H1 (cell line): ENCODE measurements around the gene RBM19. TPM values are rescaled to one million over a fixed set of nuclear protein-coding genes. Genes with fewer than 3 reads are reported as not detected.

Experiments
- CTCF ChIA-PET: fragments of 300-600 bp; sonication (Branson Sonifier 250); formaldehyde crosslinking; loops from one replicate; lab custom pipeline; 2021; ENCODE audit not compliant: partially characterized antibody; lab: Charles Lee
- POLR2A ChIA-PET: fragments of 300-600 bp; sonication (Branson Sonifier 250); formaldehyde crosslinking; loops from one replicate; lab custom pipeline; 2021; ENCODE audit warnings: inconsistent platforms; ENCODE audit not compliant: partially characterized antibody; lab: Charles Lee
- DNase-seq, 2 experiments: peaks; one replicate each; pipeline versions ENCODE4 v3.0.0 to v3.0.0-alpha.2; 2010 to 2022; ENCODE audit warnings: low spot score in 2 of 2, low read depth in 1 of 2, mixed read lengths in 1 of 2
- FAIRE-seq: peaks from 2 replicates; lab custom pipeline; 2011; peaks lifted over from hg19 to GRCh38; lab: Jason Lieb, UNC
- H2AFZ ChIP-seq: 2 replicates; pipeline ENCODE4 v1.8.1; 2012; ENCODE audit warnings: low read length, inconsistent platforms
- H2AK5ac ChIP-seq: 2 replicates; pipeline ENCODE4 v1.6.1; 2013; ENCODE audit warnings: low read depth, low read length
- H2BK120ac ChIP-seq: replicated peaks from 2 replicates; pipeline ENCODE3; 2013; ENCODE audit warnings: low read depth, low read length, inconsistent platforms
- H2BK12ac ChIP-seq: 2 replicates; pipeline ENCODE4 v1.6.1; 2013; ENCODE audit warnings: low read depth, low read length
- H2BK15ac ChIP-seq: 2 replicates; pipeline ENCODE4 v1.6.1; 2013; ENCODE audit warnings: low read length
- H2BK20ac ChIP-seq: 2 replicates; pipeline ENCODE4 v1.6.1; 2013; ENCODE audit warnings: low read length
- H2BK5ac ChIP-seq: 2 replicates; pipeline ENCODE4 v1.6.1; 2013; ENCODE audit warnings: low read depth, low read length
- H3K14ac ChIP-seq: 2 replicates; pipeline ENCODE4 v1.6.1; 2013; ENCODE audit warnings: inconsistent platforms; ENCODE audit not compliant: insufficient read length
- H3K18ac ChIP-seq: 2 replicates; pipeline ENCODE4 v1.6.1; 2013; ENCODE audit warnings: low read length; ENCODE audit errors: extremely low read depth
- H3K23ac ChIP-seq: 2 replicates; pipeline ENCODE4 v1.6.1; 2013; ENCODE audit warnings: inconsistent platforms; ENCODE audit not compliant: insufficient read length
- H3K23me2 ChIP-seq: 2 replicates; pipeline ENCODE4 v1.6.1; 2013; ENCODE audit warnings: low read depth, low read length
- H3K27ac ChIP-seq: 2 replicates; pipeline ENCODE4 v1.6.1; 2011; ENCODE audit warnings: low read depth, low read length, inconsistent platforms
- H3K27me3 ChIP-seq, 4 experiments: replicated peaks in 1 of 4; 1 replicate in 1 of 4; 2 replicates in 3 of 4; pipeline versions ENCODE4 v1.6.1 to v1.8.1; 2011 to 2013; ENCODE audit warnings: low read length in 3 of 4, mild to moderate bottlenecking in 3 of 4, inconsistent platforms in 2 of 4, mixed read lengths in 2 of 4, moderate library complexity in 1 of 4; ENCODE audit not compliant: control insufficient read depth in 3 of 4, insufficient read depth in 3 of 4; ENCODE audit errors: extremely low read depth in 1 of 4
- H3K36me3 ChIP-seq, 4 experiments: 2 replicates each; pipeline versions ENCODE4 v1.6.1 to v1.8.1; 2011 to 2013; ENCODE audit warnings: mild to moderate bottlenecking in 4 of 4, low read length in 3 of 4, moderate library complexity in 2 of 4, control low read depth in 1 of 4, inconsistent platforms in 1 of 4; ENCODE audit not compliant: insufficient read depth in 4 of 4, control insufficient read depth in 2 of 4
- H3K4ac ChIP-seq: replicated peaks from 2 replicates; pipeline ENCODE3; 2013; ENCODE audit warnings: low read length, low read depth, mixed read lengths, inconsistent platforms; ENCODE audit not compliant: insufficient read length
- H3K4me1 ChIP-seq, 4 experiments: replicated peaks in 1 of 4; 1 replicate in 1 of 4; 2 replicates in 3 of 4; pipeline versions ENCODE4 v1.6.1 to v1.8.1; 2011 to 2013; ENCODE audit warnings: low read length in 3 of 4, inconsistent platforms in 2 of 4, mixed read lengths in 1 of 4; ENCODE audit not compliant: insufficient read depth in 4 of 4, control insufficient read depth in 3 of 4
- H3K4me2 ChIP-seq, 2 experiments: 2 replicates each; pipeline versions ENCODE4 v1.6.1 to v1.8.1; 2011 to 2013; ENCODE audit warnings: low read depth in 2 of 2, low read length in 2 of 2, control low read depth in 1 of 2, inconsistent platforms in 1 of 2, mild to moderate bottlenecking in 1 of 2; ENCODE audit not compliant: insufficient read depth in 1 of 2
- H3K4me3 ChIP-seq, 4 experiments: fragments of 200-600, 300-600 bp in 1 of 4; sonication (generic), shearing (Covaris generic), sonication (Bioruptor Twin) in 1 of 4; 2 replicates each; pipeline versions ENCODE4 v1.5.1 to v1.8.1; 2011 to 2016; ENCODE audit warnings: low read length in 4 of 4, low read depth in 3 of 4, control low read depth in 2 of 4, inconsistent platforms in 2 of 4, mild to moderate bottlenecking in 2 of 4, mixed read lengths in 1 of 4, moderate library complexity in 1 of 4; ENCODE audit not compliant: insufficient read depth in 2 of 4; ENCODE audit errors: extremely low read depth in 1 of 4
- H3K56ac ChIP-seq: replicated peaks from 2 replicates; pipeline ENCODE3; 2013; ENCODE audit warnings: low read depth, mild to moderate bottlenecking, mixed read lengths, low read length, inconsistent platforms; ENCODE audit not compliant: insufficient read length
- H3K79me1 ChIP-seq: 2 replicates; pipeline ENCODE4 v1.6.1; 2013; ENCODE audit warnings: low read depth, low read length, control low read depth
- H3K79me2 ChIP-seq, 2 experiments: 2 replicates each; pipeline versions ENCODE4 v1.6.1 to v1.8.1; 2012 to 2013; ENCODE audit warnings: low read length in 2 of 2, mild to moderate bottlenecking in 2 of 2, inconsistent platforms in 1 of 2; ENCODE audit not compliant: insufficient read depth in 2 of 2, control insufficient read depth in 1 of 2
- H3K9ac ChIP-seq, 4 experiments: replicated peaks in 1 of 4; 1 replicate in 1 of 4; 2 replicates in 3 of 4; pipeline versions ENCODE4 v1.6.1 to v1.8.1; 2011 to 2013; ENCODE audit warnings: low read depth in 3 of 4, low read length in 3 of 4, control low read depth in 2 of 4, mild to moderate bottlenecking in 2 of 4, moderate library complexity in 2 of 4, inconsistent platforms in 1 of 4; ENCODE audit errors: extremely low read depth in 1 of 4
- H3K9me3 ChIP-seq, 2 experiments: 2 replicates each; pipeline versions ENCODE4 v1.6.1 to v1.8.1; 2012 to 2013; ENCODE audit warnings: mild to moderate bottlenecking in 2 of 2, moderate library complexity in 2 of 2, control low read depth in 1 of 2, inconsistent platforms in 1 of 2, low read depth in 1 of 2, low read length in 1 of 2, mixed read lengths in 1 of 2; ENCODE audit not compliant: insufficient read depth in 2 of 2
- H4K20me1 ChIP-seq, 2 experiments: replicated peaks in 1 of 2; 2 replicates each; pipeline versions ENCODE3 to v1.8.1; 2011 to 2013; ENCODE audit warnings: inconsistent platforms in 2 of 2, low read length in 2 of 2, mild to moderate bottlenecking in 1 of 2; ENCODE audit not compliant: insufficient read depth in 2 of 2, control insufficient read depth in 1 of 2
- H4K5ac ChIP-seq: 2 replicates; pipeline ENCODE4 v1.6.1; 2013; ENCODE audit warnings: low read length, low read depth, mixed read lengths, inconsistent platforms; ENCODE audit not compliant: insufficient read length
- H4K8ac ChIP-seq: 2 replicates; pipeline ENCODE4 v1.8.0; 2013; ENCODE audit warnings: mild to moderate bottlenecking, moderate library complexity, low read length, inconsistent platforms; ENCODE audit not compliant: insufficient read depth; ENCODE audit errors: extremely low read depth
- H4K91ac ChIP-seq: replicated peaks from 2 replicates; pipeline ENCODE3; 2013; ENCODE audit warnings: low read length, mixed read lengths, inconsistent platforms; ENCODE audit not compliant: insufficient read length
- CEBPB ChIP-seq: IDR thresholded peaks from 2 replicates; pipeline ENCODE4 v1.6.1; 2012; ENCODE audit warnings: low read depth, low read length
- CTBP2 ChIP-seq: IDR thresholded peaks from 2 replicates; pipeline ENCODE4 v1.7.0; 2011; ENCODE audit warnings: borderline replicate concordance, mild to moderate bottlenecking, moderate library complexity, mixed read lengths, low read length; ENCODE audit not compliant: insufficient read depth, insufficient read length
- EZH2 ChIP-seq: fragments of 200-600 bp; sonication (generic); IDR thresholded peaks from 2 replicates; pipeline ENCODE4 v1.7.1; 2012; ENCODE audit warnings: low read depth, mild to moderate bottlenecking, moderate library complexity, low read length, inconsistent platforms; ENCODE audit not compliant: severe bottlenecking
- HDAC6 ChIP-seq: IDR thresholded peaks from one replicate; pipeline ENCODE4 v1.7.1; 2012; ENCODE audit warnings: low read depth, mild to moderate bottlenecking, inconsistent platforms, low read length, moderate library complexity
- KDM5A ChIP-seq: fragments of 200-600 bp; IDR thresholded peaks from 2 replicates; pipeline ENCODE4 v1.7.1; 2012; ENCODE audit warnings: mild to moderate bottlenecking, low read length, inconsistent platforms, mixed read lengths
- MAFK ChIP-seq: IDR thresholded peaks from 2 replicates; pipeline ENCODE4 v1.6.1; 2012; ENCODE audit warnings: low read depth, mild to moderate bottlenecking, improper control_type of control experiment, low read length
- NRF1 ChIP-seq: IDR thresholded peaks from 2 replicates; pipeline ENCODE4 v1.6.1; 2011; ENCODE audit warnings: mild to moderate bottlenecking, low read depth, low read length, improper control_type of control experiment
- PHF8 ChIP-seq: fragments of 200-600 bp; sonication (generic); conservative IDR thresholded peaks from 2 replicates; pipeline ENCODE4 v1.7.1; 2012; ENCODE audit warnings: low read depth, mild to moderate bottlenecking, inconsistent platforms, low read length, moderate library complexity
- POLR2A ChIP-seq, 2 experiments: IDR thresholded peaks; 1 replicate in 1 of 2; 2 replicates in 1 of 2; pipeline ENCODE4 v1.6.1; 2011; ENCODE audit warnings: low read depth in 2 of 2, low read length in 2 of 2, mild to moderate bottlenecking in 2 of 2; ENCODE audit errors: control extremely low read depth in 1 of 2
- POU5F1 ChIP-seq: IDR thresholded peaks from 2 replicates; pipeline ENCODE4 v1.6.1; 2011; ENCODE audit warnings: low read depth, mild to moderate bottlenecking, low read length, moderate library complexity
- RXRA ChIP-seq: IDR thresholded peaks from 2 replicates; pipeline ENCODE4 v1.6.1; 2011; ENCODE audit warnings: low read depth, mild to moderate bottlenecking, low read length, moderate library complexity; ENCODE audit not compliant: insufficient read depth
- SP2 ChIP-seq: IDR thresholded peaks from 2 replicates; pipeline ENCODE4 v1.6.1; 2012; ENCODE audit warnings: mild to moderate bottlenecking, low read length, inconsistent platforms
- TCF12 ChIP-seq: IDR thresholded peaks from 2 replicates; pipeline ENCODE4 v1.6.1; 2011; ENCODE audit warnings: low read depth, mild to moderate bottlenecking, low read length
- WGBS, 2 experiments: shearing (Covaris generic) in 1 of 2; methylation state at CpG; one replicate each; pipeline versions ENCODE4 v1.1.6 to v1.1.7; 2013 to 2015; ENCODE audit warnings: low lambda C conversion rate in 2 of 2, mixed read lengths in 2 of 2, inconsistent platforms in 1 of 2, low coverage in 1 of 2, missing lambda C conversion rate in 1 of 2; ENCODE audit not compliant: insufficient replicate concordance in 2 of 2, insufficient coverage in 1 of 2, insufficient read length in 1 of 2; ENCODE audit errors: extremely low coverage in 1 of 2, missing lambda C conversion rate in 1 of 2; 5-methylcytosine and 5-hydroxymethylcytosine counted together
- polyA plus RNA-seq, 7 experiments: library from polyadenylated mRNA; depleted of rRNA in 3 of 7; stranded (reverse) in 5 of 7; unstranded in 2 of 7; fragments of >200 nt in 5 of 7; fragments of 200-250 nt in 2 of 7; gene quantifications; 1 replicate in 5 of 7; 2 replicates in 1 of 7; 4 replicates in 1 of 7; pipeline versions ENCODE4 v1.2.1 to v1.2.3, GENCODE V29; 2011 to 2013; ENCODE audit warnings: missing spikeins in 2 of 7, mixed read lengths in 2 of 7
- total RNA-seq: library from RNA; stranded (reverse); fragmentation: NEBNext Ultra II Directional; extraction: Animal tissue kit (Norgen Biotek cat#: 25700); gene quantifications from 2 replicates; pipeline ENCODE4 v1.2.1, GENCODE V29; 2021

Gene RBM19
- total and polyA plus RNA-seq, 2 of the 8 experiments (the other 6 are each of a cell fraction or from before 2014, with no cell fraction given) = 23.4 to 61.9 TPM

DNA sequence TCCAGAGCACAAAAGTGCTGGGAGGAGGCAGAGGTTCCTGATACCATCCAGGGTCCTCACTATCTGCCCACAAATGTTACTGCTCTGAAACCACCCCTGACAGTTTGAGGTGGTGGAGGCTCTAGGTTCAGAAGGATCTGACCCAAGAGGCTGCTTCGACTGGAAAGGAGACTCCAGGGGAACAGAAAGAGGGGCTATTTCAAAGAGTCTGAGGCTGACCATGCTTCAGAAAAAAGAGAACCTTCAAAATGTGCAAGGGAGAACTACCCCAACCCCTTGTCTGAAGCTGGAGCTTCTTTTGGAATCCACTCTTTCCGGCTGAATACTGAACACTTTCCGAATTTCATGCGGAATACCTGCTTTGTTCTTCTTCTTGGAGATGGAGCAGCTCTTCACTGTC lies 41.8 kb downstream of the RBM19 start:
- FAIRE-seq = no peak

More for the DNA sequence above, 41.8 kb downstream of the RBM19 start:
- 73% methylated on average over 4 of the region's 4 CpGs; no CpG with 5 or more reads in 1 of the 2 experiments for WGBS, 2 experiments
- Histone ChIP-seq H2AFZ (no peak overlapping the region), H3K79me2 (no peaks in the 10 kb centered on the region), H4K20me1 (no peaks in the 10 kb centered on the region), H2BK15ac (no peak overlapping the region), H3K9ac (no peak overlapping the region), H2BK12ac (no peak overlapping the region), H3K23me2 (no peaks in the 10 kb centered on the region), H3K4me1 (peaks cover 0 to 10% (median 4%) of the 10 kb centered on the region in 4 experiments; a peak in 3 of 7 replicates), H3K27me3 (no peaks in the 10 kb centered on the region), H3K79me1 (no peaks in the 10 kb centered on the region), H3K36me3 (peaks cover 13 to 46% (median 24%) of the 10 kb centered on the region in 4 experiments; a peak in 7 of 8 replicates), H3K14ac (no peak overlapping the region), H3K27ac (no peak overlapping the region), H3K18ac (no peak overlapping the region), H4K5ac (no peak overlapping the region), H3K4me3 (no peak overlapping the region), H4K91ac (no peak overlapping the region), H2BK5ac (no peak overlapping the region), H3K9me3 (no peaks in the 10 kb centered on the region), H3K56ac (no peak overlapping the region), H4K8ac (no peak overlapping the region), H2BK20ac (no peak overlapping the region), H3K23ac (no peak overlapping the region), H2AK5ac (no peak overlapping the region), H3K4me2 (no peak overlapping the region), H2BK120ac (no peak overlapping the region), H3K4ac (no peak overlapping the region)
- POLR2A ChIA-PET = no interaction called here
- no peak for DNase-seq
- TF ChIP-seq PHF8 (no peak), HDAC6 (no peak), EZH2 (no peak), KDM5A (no peak), MAFK (no peak), CTBP2 (no peak), POU5F1 (no peak), TCF12 (no peak), NRF1 (no peak), RXRA (no peak), CEBPB (no peak), POLR2A (IDR thresholded peaks at IDR 0.05; ENCODE audit: control extremely low read depth in 1 of 2, low read depth in 2 of 2, low read length in 2 of 2) (no peak), SP2 (no peak)
- CTCF ChIA-PET = interaction anchor here (1.4 kb wide), 1 partner anchor 16 kb away, joined by 4 read pairs; no protein-coding TSS in a partner anchor
